Measurements from ENCODE around the gene NKX2-4. TPM values are rescaled to one million over a fixed set of nuclear protein-coding genes. Genes with fewer than 3 reads are reported as not detected.
A peak's percentile ranks its signal among the peaks of the same experiment; 100 is the strongest.

NKX2-4 gene
- total RNA-seq = not detected in 2 replicates
- not detected in 2 replicates for polyA plus RNA-seq
- polyA plus RNA-seq (2012) = not detected in 2 replicates
- polyA minus RNA-seq (ENCODE audit: low replicate concordance) = not detected in 2 replicates

DNA sequence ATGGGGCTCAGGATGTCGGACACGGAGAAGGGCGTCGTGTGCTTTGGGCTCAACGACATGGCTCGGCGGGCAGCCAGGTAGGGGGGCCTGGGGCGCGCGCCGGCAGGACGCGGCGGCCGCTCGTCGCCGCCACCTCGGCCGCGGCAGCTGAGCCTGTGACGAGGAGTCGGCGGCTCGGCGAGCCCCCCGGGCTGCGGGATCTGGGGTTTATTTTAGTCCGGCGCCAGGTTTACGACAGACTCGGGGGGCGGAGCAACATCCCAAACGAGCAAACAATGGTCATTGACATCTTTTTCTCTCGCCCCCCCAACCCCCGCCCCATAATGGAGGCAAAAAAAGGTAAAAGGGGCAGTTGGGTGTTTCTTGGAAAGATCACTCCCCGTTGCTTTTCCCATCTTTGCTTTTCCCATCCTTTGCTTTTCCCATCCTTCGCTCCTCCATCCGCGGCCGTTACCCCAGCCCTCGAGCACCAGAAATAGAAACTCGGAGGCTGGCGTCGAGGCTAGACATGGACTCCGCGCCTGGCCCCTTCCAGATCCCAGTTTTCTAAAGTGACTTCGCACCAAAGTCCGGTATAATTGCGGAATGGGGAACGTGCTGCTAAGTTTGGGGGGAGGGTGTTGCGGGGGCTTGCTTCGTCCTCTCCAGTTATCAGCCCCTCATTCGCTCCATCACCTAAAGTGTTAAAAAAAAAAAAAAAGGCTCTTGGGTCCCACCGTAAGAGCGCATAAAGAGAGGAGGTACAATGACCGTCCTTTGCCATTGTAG lies at the start of gene NKX2-4:
NKX2-4 (minus strand) TSS at position 186 of the 768 bp plus-strand sequence; CDS start at position 59, 127 bp downstream.
- H3K9me3 ChIP-seq (ENCODE audit: control insufficient read depth, insufficient read depth, low read depth, low read length) = no peaks in the 10 kb centered on the region
- TF ChIP-seq, protein P1, sequence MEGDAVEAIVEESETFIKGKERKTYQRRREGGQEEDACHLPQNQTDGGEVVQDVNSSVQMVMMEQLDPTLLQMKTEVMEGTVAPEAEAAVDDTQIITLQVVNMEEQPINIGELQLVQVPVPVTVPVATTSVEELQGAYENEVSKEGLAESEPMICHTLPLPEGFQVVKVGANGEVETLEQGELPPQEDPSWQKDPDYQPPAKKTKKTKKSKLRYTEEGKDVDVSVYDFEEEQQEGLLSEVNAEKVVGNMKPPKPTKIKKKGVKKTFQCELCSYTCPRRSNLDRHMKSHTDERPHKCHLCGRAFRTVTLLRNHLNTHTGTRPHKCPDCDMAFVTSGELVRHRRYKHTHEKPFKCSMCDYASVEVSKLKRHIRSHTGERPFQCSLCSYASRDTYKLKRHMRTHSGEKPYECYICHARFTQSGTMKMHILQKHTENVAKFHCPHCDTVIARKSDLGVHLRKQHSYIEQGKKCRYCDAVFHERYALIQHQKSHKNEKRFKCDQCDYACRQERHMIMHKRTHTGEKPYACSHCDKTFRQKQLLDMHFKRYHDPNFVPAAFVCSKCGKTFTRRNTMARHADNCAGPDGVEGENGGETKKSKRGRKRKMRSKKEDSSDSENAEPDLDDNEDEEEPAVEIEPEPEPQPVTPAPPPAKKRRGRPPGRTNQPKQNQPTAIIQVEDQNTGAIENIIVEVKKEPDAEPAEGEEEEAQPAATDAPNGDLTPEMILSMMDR (conservative IDR thresholded peaks at IDR 0.05 in 1 of 2, IDR thresholded peaks at IDR 0.05 in 1 of 2; ENCODE audit: low read depth in 1 of 2, low read length in 2 of 2) = no peak
- TF ChIP-seq EZH2 (IDR thresholded peaks at IDR 0.05; ENCODE audit: low read length, missing control alignments) = peak; percentile 98
- no peaks in the 10 kb centered on the region for H3K4me1 ChIP-seq (ENCODE audit: control insufficient read depth, extremely low read depth, insufficient read depth, low read length)
- no peak within 1 kb of the TSS for H3K9ac ChIP-seq (ENCODE audit: insufficient read depth, low read length)
- peaks cover 56% of the 10 kb centered on the region for H3K27me3 ChIP-seq (ENCODE audit: control insufficient read depth, insufficient read depth, low read length)
- no peak within 1 kb of the TSS for H3K4me2 ChIP-seq (ENCODE audit: extremely low read depth, insufficient read depth, low read length)
- DNase-seq (ENCODE audit: low read depth in 2 of 2) = peak in 1 of 2 donors; percentile 36
- no peak within 1 kb of the TSS for H2AFZ ChIP-seq (ENCODE audit: low read length)
- no peaks in the 10 kb centered on the region for H3K79me2 ChIP-seq (ENCODE audit: control insufficient read depth, insufficient read depth, low read length)
- no peak within 1 kb of the TSS for H3K4me3 ChIP-seq (replicated peaks in 1 of 4; ENCODE audit: control extremely low read depth in 1 of 4, insufficient read depth in 1 of 4, low read depth in 3 of 4, low read length in 4 of 4)
- H3K36me3 ChIP-seq (ENCODE audit: control insufficient read depth, insufficient read depth, low read length) = no peaks in the 10 kb centered on the region
- no peak within 1 kb of the TSS for H3K27ac ChIP-seq (ENCODE audit: insufficient read depth, low read length)
- no peaks in the 10 kb centered on the region for H4K20me1 ChIP-seq (ENCODE audit: control insufficient read depth, extremely low read depth, insufficient read depth, low read length)

DNA sequence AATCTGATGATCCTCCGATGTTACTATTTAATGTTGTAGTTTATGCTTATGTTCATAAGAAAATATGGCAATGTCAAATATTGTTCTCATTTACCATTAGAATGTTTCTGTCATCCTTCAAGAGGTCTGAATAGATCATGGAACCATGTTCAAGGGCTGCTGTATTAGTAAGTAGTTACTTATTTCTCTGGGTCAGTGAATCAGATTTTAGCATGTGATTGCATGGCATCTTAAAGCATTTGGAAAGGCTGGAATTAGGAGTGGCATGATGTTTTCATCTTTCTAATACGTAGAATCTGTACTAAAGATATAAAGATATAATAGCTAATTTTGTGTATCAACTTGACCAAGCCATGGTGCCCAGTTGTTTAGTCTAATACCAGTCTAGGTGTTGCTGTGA lies 40.5 kb upstream of the NKX2-4 start:
- Histone ChIP-seq H3K9ac (ENCODE audit: insufficient read depth, low read length) (no peak overlapping the region), H3K4me3 (replicated peaks in 1 of 4; ENCODE audit: control extremely low read depth in 1 of 4, insufficient read depth in 1 of 4, low read depth in 3 of 4, low read length in 4 of 4) (no peak overlapping the region), H2AFZ (ENCODE audit: low read length) (no peak overlapping the region), H3K27ac (ENCODE audit: insufficient read depth, low read length) (no peak overlapping the region), H3K27me3 (ENCODE audit: control insufficient read depth, insufficient read depth, low read length) (no peaks in the 10 kb centered on the region), H3K36me3 (ENCODE audit: control insufficient read depth, insufficient read depth, low read length) (no peaks in the 10 kb centered on the region), H4K20me1 (ENCODE audit: control insufficient read depth, extremely low read depth, insufficient read depth, low read length) (no peaks in the 10 kb centered on the region), H3K4me2 (ENCODE audit: extremely low read depth, insufficient read depth, low read length) (no peak overlapping the region), H3K9me3 (ENCODE audit: control insufficient read depth, insufficient read depth, low read depth, low read length) (no peaks in the 10 kb centered on the region), H3K4me1 (ENCODE audit: control insufficient read depth, extremely low read depth, insufficient read depth, low read length) (peaks cover 2% of the 10 kb centered on the region), H3K79me2 (ENCODE audit: control insufficient read depth, insufficient read depth, low read length) (no peaks in the 10 kb centered on the region)
- TF ChIP-seq, protein P1 (conservative IDR thresholded peaks at IDR 0.05 in 1 of 2, IDR thresholded peaks at IDR 0.05 in 1 of 2; ENCODE audit: low read depth in 1 of 2, low read length in 2 of 2) = no peak
- TF ChIP-seq EZH2 (IDR thresholded peaks at IDR 0.05; ENCODE audit: low read length, missing control alignments) = no peak
- DNase-seq (ENCODE audit: low read depth in 2 of 2) = peak in 1 of 2 donors; percentile 11

DNA sequence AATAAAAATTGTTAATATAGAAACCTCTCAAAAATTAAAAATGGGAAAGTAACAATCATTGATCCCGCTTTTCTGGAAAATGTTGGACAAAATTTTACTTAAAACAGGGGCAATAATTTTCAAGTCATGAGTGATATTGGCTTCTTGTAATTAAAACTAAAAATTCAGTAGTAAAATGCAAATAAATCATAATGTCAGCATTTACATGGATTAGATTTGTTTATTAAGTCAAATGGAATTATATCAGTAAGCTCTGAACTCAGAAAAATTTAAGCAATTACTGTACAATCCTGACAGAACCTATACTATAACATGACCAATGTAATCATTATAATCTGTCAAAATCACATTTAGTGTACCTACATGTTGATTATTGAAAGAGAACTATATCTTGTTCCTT lies 39.9 kb upstream of the NKX2-4 start:
- Histone ChIP-seq H2AFZ (ENCODE audit: low read length) (no peak overlapping the region), H3K9me3 (ENCODE audit: control insufficient read depth, insufficient read depth, low read depth, low read length) (no peaks in the 10 kb centered on the region), H4K20me1 (ENCODE audit: control insufficient read depth, extremely low read depth, insufficient read depth, low read length) (no peaks in the 10 kb centered on the region), H3K27ac (ENCODE audit: insufficient read depth, low read length) (no peak overlapping the region), H3K4me3 (replicated peaks in 1 of 4; ENCODE audit: control extremely low read depth in 1 of 4, insufficient read depth in 1 of 4, low read depth in 3 of 4, low read length in 4 of 4) (no peak overlapping the region), H3K79me2 (ENCODE audit: control insufficient read depth, insufficient read depth, low read length) (no peaks in the 10 kb centered on the region), H3K36me3 (ENCODE audit: control insufficient read depth, insufficient read depth, low read length) (no peaks in the 10 kb centered on the region), H3K27me3 (ENCODE audit: control insufficient read depth, insufficient read depth, low read length) (no peaks in the 10 kb centered on the region), H3K4me1 (ENCODE audit: control insufficient read depth, extremely low read depth, insufficient read depth, low read length) (peaks cover 2% of the 10 kb centered on the region), H3K9ac (ENCODE audit: insufficient read depth, low read length) (no peak overlapping the region), H3K4me2 (ENCODE audit: extremely low read depth, insufficient read depth, low read length) (no peak overlapping the region)
- TF ChIP-seq, protein P1 (conservative IDR thresholded peaks at IDR 0.05 in 1 of 2, IDR thresholded peaks at IDR 0.05 in 1 of 2; ENCODE audit: low read depth in 1 of 2, low read length in 2 of 2) = no peak
- TF ChIP-seq EZH2 (IDR thresholded peaks at IDR 0.05; ENCODE audit: low read length, missing control alignments) = no peak
- DNase-seq (ENCODE audit: low read depth in 2 of 2) = no peak
